Keratinocyte (primary cell): ENCODE results near the gene NUDT21. TPM values are rescaled to one million over a fixed set of nuclear protein-coding genes. Genes with fewer than 3 reads are reported as not detected.

Experiments
- DNase-seq: peaks from one replicate; pipeline ENCODE4 v3.0.0-alpha.2; 2011; ENCODE audit warnings: low read depth, missing footprints, low spot score
- FAIRE-seq: peaks from 2 replicates; lab custom pipeline; 2011; peaks lifted over from hg19 to GRCh38; lab: Jason Lieb, UNC
- H2AFZ ChIP-seq: 2 replicates; pipeline ENCODE4 v1.6.0; 2012; ENCODE audit warnings: low read length, control low read depth, inconsistent platforms; ENCODE audit not compliant: control insufficient read depth
- H3K27ac ChIP-seq: 2 replicates; pipeline ENCODE4 v1.5.1; 2011; ENCODE audit warnings: low read length; ENCODE audit not compliant: control insufficient read depth, insufficient read depth
- H3K27me3 ChIP-seq: 3 replicates; pipeline ENCODE4 v1.6.0; 2011; ENCODE audit warnings: low read length; ENCODE audit not compliant: control insufficient read depth, insufficient read depth; ENCODE audit errors: extremely low read depth
- H3K36me3 ChIP-seq, 2 experiments: 2 replicates in 1 of 2; 3 replicates in 1 of 2; pipeline ENCODE4 v1.5.1; 2011; ENCODE audit warnings: low read length in 2 of 2, mild to moderate bottlenecking in 1 of 2; ENCODE audit not compliant: control insufficient read depth in 2 of 2, insufficient read depth in 2 of 2; ENCODE audit errors: extremely low read depth in 1 of 2
- H3K4me1 ChIP-seq: 3 replicates; pipeline ENCODE4 v1.5.1; 2011; ENCODE audit warnings: low read length; ENCODE audit not compliant: control insufficient read depth, insufficient read depth; ENCODE audit errors: extremely low read depth
- H3K4me2 ChIP-seq: 3 replicates; pipeline ENCODE4 v1.6.0; 2011; ENCODE audit warnings: low read depth, low read length; ENCODE audit not compliant: control insufficient read depth, insufficient read depth; ENCODE audit errors: extremely low read depth
- H3K4me3 ChIP-seq, 3 experiments: fragments of 200-600 bp in 1 of 3; sonication (generic) in 1 of 3; 2 replicates in 2 of 3; 3 replicates in 1 of 3; pipeline ENCODE4 v1.5.1; 2011 to 2016; ENCODE audit warnings: low read length in 3 of 3, mild to moderate bottlenecking in 3 of 3, control low read depth in 2 of 3, inconsistent platforms in 1 of 3, low read depth in 1 of 3, mixed read lengths in 1 of 3, mixed run types in 1 of 3, moderate library complexity in 1 of 3; ENCODE audit not compliant: control insufficient read depth in 2 of 3, insufficient read depth in 2 of 3; ENCODE audit errors: extremely low read depth in 1 of 3
- H3K79me2 ChIP-seq: 2 replicates; pipeline ENCODE4 v1.6.0; 2012; ENCODE audit warnings: low read length; ENCODE audit not compliant: control insufficient read depth, insufficient read depth
- H3K9ac ChIP-seq: 3 replicates; pipeline ENCODE4 v1.6.0; 2011; ENCODE audit warnings: low read length; ENCODE audit not compliant: control insufficient read depth, insufficient read depth; ENCODE audit errors: extremely low read depth
- H3K9me1 ChIP-seq: 3 replicates; pipeline ENCODE4 v1.6.0; 2011; ENCODE audit warnings: low read length; ENCODE audit not compliant: control insufficient read depth, insufficient read depth; ENCODE audit errors: extremely low read depth
- H3K9me3 ChIP-seq: 2 replicates; pipeline ENCODE4 v1.5.1; 2012; ENCODE audit warnings: low read depth, low read length; ENCODE audit not compliant: control insufficient read depth
- H4K20me1 ChIP-seq: 3 replicates; pipeline ENCODE4 v1.6.0; 2011; ENCODE audit warnings: low read length; ENCODE audit not compliant: control insufficient read depth, insufficient read depth; ENCODE audit errors: extremely low read depth
- CTCF ChIP-seq, 3 experiments: IDR thresholded peaks in 1 of 3; conservative IDR thresholded peaks in 1 of 3; optimal IDR thresholded peaks in 1 of 3; 2 replicates in 2 of 3; 3 replicates in 1 of 3; pipeline versions ENCODE3 to v1.5.1; 2011; ENCODE audit warnings: low read length in 3 of 3, mild to moderate bottlenecking in 3 of 3, moderate library complexity in 2 of 3, control low read depth in 1 of 3, inconsistent platforms in 1 of 3; ENCODE audit not compliant: insufficient read depth in 2 of 3; ENCODE audit errors: extremely low read depth in 1 of 3
- EZH2 ChIP-seq: IDR thresholded peaks from one replicate; pipeline ENCODE4 v1.6.1; 2012; ENCODE audit warnings: inconsistent platforms, mild to moderate bottlenecking, low read length, moderate library complexity
- dilution Hi-C: fragments of 300-500 bp; cut with MboI; formaldehyde crosslinking; loops from one replicate; pipeline ENCODE4 v1.7.0; 2020; ENCODE audit warnings: low sequenced_read_pairs; ENCODE audit not compliant: extremely low pct_ligation_motif_present
- polyA plus RNA-seq, 5 experiments: library from polyadenylated mRNA; depleted of rRNA in 3 of 5; stranded (reverse) in 3 of 5; stranded (forward) in 1 of 5; unstranded in 1 of 5; fragments of >200 nt; gene quantifications; 1 replicate in 1 of 5; 2 replicates in 3 of 5; 3 replicates in 1 of 5; pipeline versions ENCODE4 v1.2.1 to v1.2.3, GENCODE V29; 2011 to 2012; ENCODE audit warnings: missing spikeins in 2 of 5, low read depth in 1 of 5, low replicate concordance in 1 of 5

NUDT21 gene
- polyA plus RNA-seq, 1 donor (not counting 4 experiments of a cell fraction or from before 2014, with no cell fraction given), result 98.2 TPM

GRCh38 chr16:56448005-56448404, 3.1 kb downstream of the NUDT21 start:
- Histone ChIP-seq H3K27ac (no peak overlapping the region), H3K36me3 (peaks cover 3 to 21% of the 10 kb centered on the region in 2 experiments), H3K79me2 (peaks cover 68% of the 10 kb centered on the region), H3K9ac (no peak overlapping the region), H3K4me2 (no peak overlapping the region), H3K9me3 (no peaks in the 10 kb centered on the region), H4K20me1 (no peaks in the 10 kb centered on the region), H3K4me3 (no peak overlapping the region), H3K27me3 (no peaks in the 10 kb centered on the region), H3K9me1 (no peaks in the 10 kb centered on the region), H2AFZ (no peak overlapping the region), H3K4me1 (peaks cover 28% of the 10 kb centered on the region)
- dilution Hi-C loops, result no loop called here
- TF ChIP-seq EZH2, result no peak
- no peak for TF ChIP-seq CTCF (optimal IDR thresholded peaks at IDR 0.05 in 1 of 3, IDR thresholded peaks at IDR 0.05 in 1 of 3, conservative IDR thresholded peaks at IDR 0.05 in 1 of 3; ENCODE audit: extremely low read depth in 1 of 3, insufficient read depth in 2 of 3, low read length in 3 of 3)
- no peak for DNase-seq
- no peak for FAIRE-seq

- H3K9me1 ChIP-seq, result no peaks in the 10 kb centered on the region
- peaks cover 3 to 21% of the 10 kb centered on the region in 2 experiments for H3K36me3 ChIP-seq
- dilution Hi-C loops, result no loop called here
- H3K79me2 ChIP-seq, result peaks cover 61% of the 10 kb centered on the region
- no peak overlapping the region for H3K27ac ChIP-seq
- FAIRE-seq, result no peak
- no peak overlapping the region for H3K4me3 ChIP-seq
- DNase-seq, result no peak
- H4K20me1 ChIP-seq, result no peaks in the 10 kb centered on the region
- H2AFZ ChIP-seq, result no peak overlapping the region
- no peaks in the 10 kb centered on the region for H3K27me3 ChIP-seq
- no peak overlapping the region for H3K4me2 ChIP-seq
- peaks cover 21% of the 10 kb centered on the region for H3K4me1 ChIP-seq
- H3K9me3 ChIP-seq, result no peaks in the 10 kb centered on the region
- H3K9ac ChIP-seq, result no peak overlapping the region
- no peak for TF ChIP-seq EZH2
- no peak for TF ChIP-seq CTCF (optimal IDR thresholded peaks at IDR 0.05 in 1 of 3, IDR thresholded peaks at IDR 0.05 in 1 of 3, conservative IDR thresholded peaks at IDR 0.05 in 1 of 3; ENCODE audit: extremely low read depth in 1 of 3, insufficient read depth in 2 of 3, low read length in 3 of 3)
Measured at GRCh38 chr16:56447286-56447685, 3.8 kb downstream of the NUDT21 start.
